Activated CD4-positive, alpha-beta T cell treated with anti-CD3 and anti-CD28 coated beads, Interleukin-2, amount 50 U/mL, for 24 hours (primary cell): Measurements from ENCODE around the gene MUC20.
"Not testable (repeated sequence)": the region's sequence is repeated elsewhere in the genome, so short reads cannot be mapped to it uniquely, and the experiment has no call there.

Source experiments
- DNase-seq, 2 donors: peaks; one replicate each; pipeline ENCODE4 v3.0.0-alpha.2; 2020; ENCODE audit warnings: low read depth in 1 of 2, low spot score in 1 of 2

The MUC20 gene

DNA sequence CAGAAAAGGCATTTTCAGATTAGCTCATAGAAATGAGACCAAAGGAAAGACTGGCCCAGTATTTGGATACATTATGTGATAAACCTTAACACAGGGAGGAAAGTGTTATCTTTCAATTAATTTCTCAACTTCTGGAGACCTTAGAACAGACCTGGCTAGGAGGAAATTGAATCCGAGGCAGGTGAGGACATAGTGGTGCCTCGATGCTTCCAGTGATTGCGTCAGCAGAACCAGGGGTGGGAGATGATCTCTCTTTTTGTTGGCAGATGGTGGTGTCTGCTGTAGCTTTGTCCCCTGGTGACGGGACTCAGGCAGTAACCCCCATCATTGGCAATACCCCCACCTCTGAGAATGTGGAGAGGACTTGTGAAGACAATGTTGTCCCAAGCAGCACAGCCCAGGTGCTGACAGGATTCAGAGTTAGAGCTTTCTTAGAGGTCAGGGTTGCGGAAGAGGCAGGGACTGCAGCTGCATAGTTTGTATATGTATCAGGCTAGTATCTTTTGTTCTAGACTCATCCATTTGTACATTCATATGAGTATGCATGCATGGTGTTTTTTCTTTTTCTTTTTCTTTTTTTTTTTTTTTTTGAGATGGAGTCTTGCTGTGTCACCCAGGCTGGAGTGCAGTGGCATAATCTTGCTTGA is 27.9 kb upstream of the MUC20 start:
- no peak for DNase-seq

DNA sequence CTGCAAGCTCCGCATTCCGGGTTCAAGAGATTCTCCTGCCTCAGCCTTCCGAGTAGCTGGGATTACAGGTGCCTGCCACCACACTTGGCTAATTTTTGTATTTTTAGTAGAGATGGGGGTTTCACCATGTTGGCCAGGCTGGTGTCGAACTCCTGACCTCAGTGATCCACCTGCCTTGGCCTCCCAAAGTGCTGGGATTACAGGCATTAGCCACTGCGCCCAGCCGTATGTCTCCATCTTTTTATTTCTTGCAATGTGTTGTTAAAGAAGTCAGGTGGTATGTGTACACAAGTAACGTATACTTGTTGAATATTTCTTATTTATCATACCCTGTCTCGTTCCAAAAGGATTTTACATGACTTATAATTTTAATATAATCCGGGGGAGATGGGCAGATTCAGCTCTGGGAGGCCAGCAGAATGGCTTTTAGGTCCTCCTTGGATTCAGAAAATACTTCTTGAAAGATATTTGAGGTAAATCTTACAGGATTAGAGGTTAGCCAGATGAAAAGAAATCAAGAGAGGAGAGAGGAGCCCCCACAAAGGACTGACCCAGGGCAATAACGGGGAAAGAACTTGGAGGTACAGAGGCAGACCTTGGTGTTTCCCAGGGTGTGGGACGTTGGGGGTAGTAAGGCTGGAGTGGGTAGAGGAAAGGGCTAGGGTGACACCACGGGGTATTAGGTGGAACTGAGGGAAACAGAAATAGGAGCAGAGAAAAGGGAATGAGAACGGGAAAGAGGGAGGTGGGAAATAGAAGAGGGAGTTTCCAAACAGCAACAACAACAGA is 27.2 kb upstream of the MUC20 start:
- DNase-seq, result no peak

- DNase-seq, result not testable (repeated sequence)
Observed at GRCh38 chr3:195694217-195695076, 26.3 kb upstream of the MUC20 start.

- DNase-seq, result no peak
Observed at GRCh38 chr3:195696632-195697278, 24.0 kb upstream of the MUC20 start.

GRCh38 chr3:195697582-195698324 is 23.0 kb upstream of the MUC20 start:
- DNase-seq, result no peak

- DNase-seq, result no peak
Observed at GRCh38 chr3:195698325-195698646, 22.5 kb upstream of the MUC20 start.

DNA sequence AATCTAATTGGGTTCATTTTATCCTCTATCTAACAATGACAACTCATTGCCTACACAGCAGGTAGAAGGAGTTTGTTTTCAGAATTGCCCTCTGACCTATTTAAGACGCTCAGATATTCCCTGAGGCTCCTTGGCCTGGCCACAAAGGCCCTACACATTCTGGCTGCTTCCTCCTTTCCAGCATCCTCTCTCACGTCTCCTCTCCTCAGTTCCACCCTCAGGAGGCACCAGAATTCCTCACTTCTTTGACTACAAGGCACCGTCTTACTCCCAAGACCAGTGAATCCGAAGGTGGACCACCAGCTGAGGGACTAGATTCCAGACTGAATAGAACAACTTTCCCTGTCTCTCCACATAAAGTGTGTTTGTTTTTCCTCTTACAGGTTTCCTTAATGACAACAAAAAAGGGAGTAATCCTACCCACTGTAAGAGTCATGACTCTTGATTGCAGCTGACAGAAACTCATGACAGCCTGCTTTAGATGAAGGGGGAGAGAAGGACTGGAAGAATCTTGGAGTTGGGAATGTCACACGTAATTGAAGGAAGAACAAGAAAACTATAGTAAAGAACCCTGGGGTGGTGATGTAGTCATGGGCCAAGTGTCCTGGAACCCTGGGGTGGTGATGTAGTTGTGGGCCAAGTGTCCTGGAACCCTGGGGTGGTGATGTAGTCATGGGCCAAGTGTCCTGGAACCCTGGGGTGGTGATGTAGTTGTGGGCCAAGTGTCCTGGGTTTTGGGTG is 22.0 kb upstream of the MUC20 start:
- no peak for DNase-seq

GRCh38 chr3:195699388-195699771 is 21.4 kb upstream of the MUC20 start:
- DNase-seq, result no peak

DNA sequence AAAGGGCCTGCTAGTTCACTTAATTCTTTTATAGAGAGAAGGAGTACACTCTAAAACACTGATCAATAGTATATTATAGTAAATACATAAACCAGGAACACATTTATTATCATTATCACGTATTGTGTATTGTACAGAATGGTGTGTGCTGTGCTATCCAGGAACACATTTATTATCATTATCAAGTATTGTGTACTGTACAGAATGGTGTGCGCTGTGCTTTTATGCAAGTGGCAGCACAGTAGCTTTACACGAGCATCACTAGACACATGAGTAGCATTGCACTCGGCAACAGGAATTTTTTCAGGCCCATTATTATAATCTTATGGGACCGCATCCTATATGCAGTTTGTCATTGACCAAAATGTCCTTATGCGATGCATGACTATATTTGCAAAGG is 20.9 kb upstream of the MUC20 start:
- DNase-seq, result no peak

DNA sequence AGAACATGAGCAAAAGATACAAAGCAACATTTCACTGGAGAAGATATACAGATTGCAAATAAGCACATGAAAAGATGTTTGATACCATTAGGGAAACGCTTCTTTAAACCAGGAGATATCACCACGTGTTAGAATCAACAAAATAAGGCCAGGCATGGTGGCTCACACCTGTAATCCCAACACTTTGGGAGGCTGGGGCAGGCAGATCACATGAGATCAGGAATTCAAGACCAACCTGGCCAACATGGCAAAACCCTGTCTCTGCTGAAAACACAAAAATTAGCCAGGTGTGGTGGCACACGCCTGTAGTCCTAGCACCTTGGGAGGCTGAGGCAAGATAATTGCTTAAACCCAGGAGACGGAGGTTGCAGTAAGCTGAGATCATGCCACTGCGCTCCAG is 20.5 kb upstream of the MUC20 start:
- DNase-seq, result no peak

DNA sequence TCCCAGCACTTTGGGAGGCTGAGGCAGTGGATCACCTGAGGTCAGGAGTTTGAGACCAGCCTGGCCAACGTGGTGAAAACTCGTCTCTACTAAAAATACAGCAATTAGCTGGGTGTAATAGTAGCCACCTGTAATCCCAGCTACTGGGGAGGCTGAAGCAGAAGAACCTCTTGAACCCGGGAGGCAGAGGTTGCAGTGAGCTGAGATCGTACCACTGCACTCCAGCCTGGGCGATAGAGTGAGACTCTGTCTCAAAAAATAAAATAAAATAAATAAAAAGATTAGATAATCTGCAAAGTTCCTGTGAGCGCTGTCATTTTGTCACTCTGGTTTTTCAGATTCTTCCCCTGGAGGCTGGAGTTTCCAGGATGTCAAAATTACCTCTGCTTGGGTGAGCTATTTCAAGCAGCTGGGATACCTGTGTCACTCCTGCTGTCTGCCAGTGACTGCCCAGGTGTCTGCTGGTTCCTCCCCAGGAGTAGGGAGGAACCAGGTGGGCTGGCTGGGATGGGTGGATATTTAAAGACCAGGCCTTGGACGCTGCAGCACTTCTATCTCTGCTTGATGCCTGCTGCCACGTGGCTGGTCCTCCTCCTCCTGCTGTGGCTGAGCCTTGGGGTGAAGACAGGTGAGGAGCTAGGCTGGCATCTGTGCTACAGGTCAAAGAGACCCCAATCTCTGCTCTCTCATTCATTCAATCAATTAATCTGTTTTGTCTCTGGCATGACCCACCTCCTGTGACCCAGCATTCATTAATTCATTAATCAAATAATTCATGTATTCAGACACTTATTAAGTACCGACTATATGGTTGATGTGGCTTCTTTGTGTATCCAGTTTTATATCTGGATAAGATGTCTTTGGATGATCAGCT is 19.5 kb upstream of the MUC20 start:
- no peak for DNase-seq

DNA sequence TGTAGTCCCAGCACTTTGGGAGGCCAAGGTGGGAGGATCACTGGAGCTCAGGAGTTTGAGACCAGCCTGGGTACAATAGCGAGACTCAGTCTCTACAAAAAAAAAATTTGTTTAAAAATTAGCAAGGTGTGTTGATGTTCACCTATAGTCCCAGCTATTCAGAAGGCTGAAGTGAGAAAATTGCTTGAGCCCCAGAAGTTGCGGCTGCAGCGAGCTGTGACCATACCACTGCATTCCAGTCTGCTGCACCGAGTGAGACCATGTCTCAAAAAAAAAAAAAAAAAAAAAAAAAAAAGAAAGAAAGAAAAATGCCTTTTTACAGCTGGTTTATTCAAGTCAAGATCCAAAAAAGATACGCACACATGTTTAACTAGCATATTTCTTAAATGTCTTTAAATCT is 17.0 kb upstream of the MUC20 start:
- DNase-seq, result no peak

DNA sequence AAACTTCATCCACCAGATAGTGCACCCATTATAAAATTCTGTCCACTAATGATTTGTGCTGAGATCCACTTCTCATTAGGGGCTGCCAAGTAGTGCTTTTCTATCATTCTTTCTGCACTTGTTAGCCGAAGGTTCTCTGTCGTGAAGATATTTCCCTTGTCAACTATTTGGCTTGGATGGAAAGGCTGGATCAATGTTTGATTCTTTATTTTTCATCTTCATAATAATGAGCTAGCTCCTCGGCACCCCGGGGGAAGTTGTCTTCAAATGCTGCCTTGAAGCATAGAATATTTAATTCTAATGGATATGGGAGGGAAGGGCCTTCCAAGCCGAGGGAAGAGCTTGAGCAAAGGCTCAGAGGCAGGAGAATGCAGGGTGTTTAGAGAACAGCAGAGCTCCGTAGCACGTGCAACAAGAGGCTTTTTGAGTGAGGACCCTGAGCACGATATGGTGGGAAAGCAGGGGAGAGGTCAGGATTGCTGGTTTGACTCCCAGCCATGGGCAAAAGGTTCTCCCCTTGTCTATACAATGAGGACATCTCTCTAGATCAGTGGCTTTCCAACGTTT is 16.3 kb upstream of the MUC20 start:
- no peak for DNase-seq

DNA sequence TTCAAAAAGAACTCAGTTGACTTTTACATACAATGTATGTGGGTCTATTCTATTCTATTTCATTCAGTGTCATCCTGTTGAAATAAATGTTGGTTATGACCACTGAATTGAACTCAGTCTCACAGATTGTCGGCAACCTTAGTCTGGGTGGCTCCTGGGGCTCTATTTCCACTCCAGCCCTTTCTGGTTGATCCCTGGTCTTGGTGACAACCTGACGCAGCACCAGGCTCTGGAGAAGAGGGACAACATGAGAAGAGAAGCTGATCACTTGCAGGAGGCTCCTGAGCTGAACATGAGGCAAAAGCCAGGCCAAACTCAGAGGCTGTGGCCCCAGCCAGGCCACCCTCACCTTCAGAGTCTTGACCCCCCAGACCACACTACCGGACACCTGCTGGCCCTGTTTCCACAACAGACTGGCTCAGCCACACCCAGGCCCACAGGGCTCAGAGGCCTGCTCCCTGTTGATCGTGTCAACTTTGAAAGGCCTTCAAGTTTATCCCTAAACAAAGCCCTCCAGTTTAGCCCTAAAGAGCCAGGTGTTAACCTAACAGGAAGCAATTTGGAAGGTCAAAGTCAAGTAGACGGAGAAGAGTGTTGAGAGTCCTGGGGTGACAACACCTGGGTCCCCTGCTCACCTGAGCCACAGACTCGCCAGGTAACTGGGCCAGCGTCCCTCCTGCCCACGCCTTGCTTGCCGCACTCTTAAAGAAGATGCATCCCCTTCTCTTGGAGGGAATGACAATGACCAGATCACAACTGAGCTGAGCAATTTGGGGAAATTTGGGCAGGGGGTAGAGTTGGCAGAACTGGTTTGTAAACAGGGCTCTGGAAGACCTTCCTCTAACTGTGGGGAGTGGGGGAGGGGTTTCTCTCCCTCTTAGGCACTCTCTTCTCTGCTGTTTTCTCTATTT is 15.4 kb upstream of the MUC20 start:
- no peak for DNase-seq

DNA sequence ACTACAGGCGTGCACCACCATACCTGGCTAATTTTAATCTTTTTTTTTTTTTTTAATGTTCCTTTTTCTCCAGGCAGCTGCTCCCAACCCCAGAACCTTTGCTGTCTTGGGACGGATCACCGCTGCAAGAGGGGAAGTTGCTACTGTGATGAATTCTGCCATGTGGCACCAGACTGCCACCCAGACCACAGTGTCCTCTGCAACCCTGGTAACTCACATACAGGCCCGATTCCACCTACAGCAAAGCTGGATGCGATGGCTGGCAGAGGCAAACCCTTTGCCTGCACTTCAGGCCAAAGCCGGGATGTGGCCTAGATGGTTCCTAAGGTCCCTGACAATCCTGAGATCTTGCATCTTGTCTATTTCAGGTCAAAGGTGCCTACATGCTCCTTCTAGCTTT is 12.7 kb upstream of the MUC20 start:
- no peak for DNase-seq

- no peak for DNase-seq
Observed at GRCh38 chr3:195708626-195709481, 11.9 kb upstream of the MUC20 start.

GRCh38 chr3:195709676-195710085 is 11.1 kb upstream of the MUC20 start:
- no peak for DNase-seq
